Raji (cell line): ENCODE measurements around the gene GIMAP2.

ENCODE experiments used
- POLR2A ChIP-seq: IDR thresholded peaks from 2 replicates; pipeline ENCODE4 v1.6.1; 2011; ENCODE audit warnings: low read depth, low read length, control low read depth; ENCODE audit not compliant: insufficient read depth

The GIMAP2 gene

DNA sequence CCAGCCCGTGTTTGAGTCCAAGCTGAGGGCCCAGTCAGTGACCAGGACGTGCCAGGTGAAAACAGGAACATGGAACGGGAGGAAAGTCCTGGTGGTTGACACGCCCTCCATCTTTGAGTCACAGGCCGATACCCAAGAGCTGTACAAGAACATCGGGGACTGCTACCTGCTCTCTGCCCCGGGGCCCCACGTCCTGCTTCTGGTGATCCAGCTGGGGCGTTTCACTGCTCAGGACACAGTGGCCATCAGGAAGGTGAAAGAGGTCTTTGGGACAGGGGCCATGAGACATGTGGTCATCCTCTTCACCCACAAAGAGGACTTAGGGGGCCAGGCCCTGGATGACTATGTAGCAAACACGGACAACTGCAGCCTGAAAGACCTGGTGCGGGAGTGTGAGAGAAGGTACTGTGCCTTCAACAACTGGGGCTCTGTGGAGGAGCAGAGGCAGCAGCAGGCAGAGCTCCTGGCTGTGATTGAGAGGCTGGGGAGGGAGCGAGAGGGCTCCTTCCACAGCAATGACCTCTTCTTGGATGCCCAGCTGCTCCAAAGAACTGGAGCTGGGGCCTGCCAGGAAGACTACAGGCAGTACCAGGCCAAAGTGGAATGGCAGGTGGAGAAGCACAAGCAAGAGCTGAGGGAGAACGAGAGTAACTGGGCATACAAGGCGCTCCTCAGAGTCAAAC, 56.9 kb downstream of the GIMAP2 start:
- no peak for TF ChIP-seq POLR2A
